Sigmoid colon (tissue), 4 donors: ENCODE results near the gene MPZL1.

Source experiments
- CTCF ChIP-seq, 4 experiments: fragments of 450-650 bp in 3 of 4; fragments of 200-600 bp in 1 of 4; IDR thresholded peaks; one replicate each; pipeline ENCODE4 v1.5.1; 2016 to 2019; ENCODE audit warnings: antibody characterized with exemption in 4 of 4, mild to moderate bottlenecking in 3 of 4, moderate library complexity in 2 of 4
- EP300 ChIP-seq, 4 donors: sonication (generic); formaldehyde crosslinking; IDR thresholded peaks; one replicate each; pipeline ENCODE4 v1.6.1; 2017; ENCODE audit warnings: antibody characterized with exemption in 4 of 4
- POLR2A ChIP-seq, 2 donors: fragments of 450-650 bp; IDR thresholded peaks; one replicate each; pipeline ENCODE4 v1.6.1; 2016; ENCODE audit warnings: antibody characterized with exemption in 2 of 2, mild to moderate bottlenecking in 2 of 2, moderate library complexity in 2 of 2
- POLR2AphosphoS5 ChIP-seq, 4 donors: sonication (generic); formaldehyde crosslinking; IDR thresholded peaks; one replicate each; pipeline ENCODE4 v1.6.1; 2017; ENCODE audit warnings: antibody characterized with exemption in 4 of 4

- TF ChIP-seq POLR2A (IDR thresholded peaks at IDR 0.05) = peak in 1 of 2 donors; percentile 13
- TF ChIP-seq EP300 (IDR thresholded peaks at IDR 0.05) = no peak
- TF ChIP-seq CTCF (IDR thresholded peaks at IDR 0.05) = no peak
- peak; percentile 30 to 70 (median 61) for TF ChIP-seq POLR2AphosphoS5 (IDR thresholded peaks at IDR 0.05)
Measured at GRCh38 chr1:167819849-167820683, 98.3 kb downstream of the MPZL1 start.
